Activated T-cell treated with anti-CD3 and anti-CD28 coated beads for 4 hours (primary cell): ENCODE measurements around the gene FAM131A.

ENCODE experiments used
- DNase-seq: peaks from one replicate; pipeline ENCODE4 v3.0.0-alpha.2; 2020

FAM131A gene

GRCh38 chr3:184337399-184337714, at the start of gene FAM131A:
Gene FAM131A, plus strand, starts transcription at chr3:184337600. Its CDS starts 31 bp downstream, at chr3:184337631.
- no peak for DNase-seq

- DNase-seq = peak; percentile 63
Measured at GRCh38 chr3:184289426-184289938, 47.9 kb upstream of the FAM131A start.

- DNase-seq = no peak
Measured at GRCh38 chr3:184290331-184290730, 47.1 kb upstream of the FAM131A start.

- no peak for DNase-seq
Measured at GRCh38 chr3:184291044-184291737, 46.2 kb upstream of the FAM131A start.

- no peak for DNase-seq
Measured at GRCh38 chr3:184291738-184292445, 45.5 kb upstream of the FAM131A start.

- DNase-seq = no peak
Measured at GRCh38 chr3:184295771-184296170, 41.6 kb upstream of the FAM131A start.

- no peak for DNase-seq
Measured at GRCh38 chr3:184296616-184297015, 40.8 kb upstream of the FAM131A start.

GRCh38 chr3:184298759-184299487, 38.5 kb upstream of the FAM131A start, which contains the start of gene PSMD2:
Gene PSMD2, plus strand, starts transcription at chr3:184299241. Its CDS starts 26 bp downstream, at chr3:184299267.
- DNase-seq = peak; percentile 99

- no peak for DNase-seq
Measured at GRCh38 chr3:184299488-184300377, 37.7 kb upstream of the FAM131A start.

GRCh38 chr3:184300378-184300720, 37.1 kb upstream of the FAM131A start:
- DNase-seq = no peak

- no peak for DNase-seq
Measured at GRCh38 chr3:184305577-184305976, 31.8 kb upstream of the FAM131A start.

- no peak for DNase-seq
Measured at GRCh38 chr3:184306341-184306972, 30.9 kb upstream of the FAM131A start.

- no peak for DNase-seq
Measured at GRCh38 chr3:184307915-184308314, 29.5 kb upstream of the FAM131A start.

- no peak for DNase-seq
Measured at GRCh38 chr3:184308744-184309143, 28.7 kb upstream of the FAM131A start.

GRCh38 chr3:184311633-184312032, 25.8 kb upstream of the FAM131A start:
- DNase-seq = no peak

- peak; percentile 91 for DNase-seq
Measured at GRCh38 chr3:184314363-184314699, 23.1 kb upstream of the FAM131A start, which contains the start of gene EIF4G1. Gene EIF4G1, plus strand, starts transcription at chr3:184314606. Its CDS starts 1,191 bp downstream, at chr3:184315797.

GRCh38 chr3:184314700-184315542, 22.5 kb upstream of the FAM131A start:
- peak; percentile 50 for DNase-seq

- no peak for DNase-seq
Measured at GRCh38 chr3:184315543-184315867, 21.9 kb upstream of the FAM131A start.

- DNase-seq = no peak
Measured at GRCh38 chr3:184315871-184316661, 21.3 kb upstream of the FAM131A start.

GRCh38 chr3:184316792-184317191, 20.6 kb upstream of the FAM131A start:
- DNase-seq = no peak
